Stimulated activated naive CD4-positive, alpha-beta T cell (primary cell): ENCODE data around the gene ANKIB1.
"Not testable (repeated sequence)": the region's sequence is repeated elsewhere in the genome, so short reads cannot be mapped to it uniquely, and the experiment has no call there.

ENCODE experiments used
- DNase-seq, 6 experiments: peaks; one replicate each; lab custom pipeline; 2025; lab: John Stamatoyannopoulos, UW

The ANKIB1 gene

GRCh38 chr7:92332782-92333181 is 87.0 kb downstream of the ANKIB1 start:
- no peak for DNase-seq

GRCh38 chr7:92333866-92334265 is 88.1 kb downstream of the ANKIB1 start:
- DNase-seq = no peak

- DNase-seq = no peak
Measured at GRCh38 chr7:92335574-92335973, 89.8 kb downstream of the ANKIB1 start.

- no peak for DNase-seq
Measured at GRCh38 chr7:92336662-92337340, 91.0 kb downstream of the ANKIB1 start.

GRCh38 chr7:92340016-92340415 is 94.2 kb downstream of the ANKIB1 start:
- no peak for DNase-seq

- DNase-seq = no peak
Measured at GRCh38 chr7:92343714-92344113, 97.9 kb downstream of the ANKIB1 start.

GRCh38 chr7:92352009-92352408 is 106.2 kb downstream of the ANKIB1 start:
- no peak for DNase-seq

GRCh38 chr7:92354214-92354613 is 108.4 kb downstream of the ANKIB1 start:
- DNase-seq = no peak

GRCh38 chr7:92356406-92356805 is 110.6 kb downstream of the ANKIB1 start:
- DNase-seq = no peak

GRCh38 chr7:92357260-92357659 is 111.5 kb downstream of the ANKIB1 start:
- DNase-seq = no peak

GRCh38 chr7:92359179-92359578 is 113.4 kb downstream of the ANKIB1 start:
- not testable (repeated sequence) for DNase-seq

- DNase-seq = no peak
Measured at GRCh38 chr7:92359801-92360200, 114.0 kb downstream of the ANKIB1 start.

GRCh38 chr7:92360387-92360786 is 114.6 kb downstream of the ANKIB1 start:
- DNase-seq = no peak

- no peak for DNase-seq
Measured at GRCh38 chr7:92362131-92362530, 116.4 kb downstream of the ANKIB1 start.

GRCh38 chr7:92366730-92367129 is 121.0 kb downstream of the ANKIB1 start:
- DNase-seq = no peak

GRCh38 chr7:92368741-92369140 is 123.0 kb downstream of the ANKIB1 start:
- DNase-seq = no peak

- no peak for DNase-seq
Measured at GRCh38 chr7:92375013-92375412, 129.2 kb downstream of the ANKIB1 start.

- DNase-seq = no peak
Measured at GRCh38 chr7:92391071-92391470, 145.3 kb downstream of the ANKIB1 start.

GRCh38 chr7:92397542-92397941 is 151.8 kb downstream of the ANKIB1 start:
- no peak for DNase-seq

- no peak for DNase-seq
Measured at GRCh38 chr7:92400013-92400412, 154.2 kb downstream of the ANKIB1 start.

GRCh38 chr7:92402920-92403759 is 157.4 kb downstream of the ANKIB1 start:
- no peak for DNase-seq

GRCh38 chr7:92403760-92404074 is 157.9 kb downstream of the ANKIB1 start:
- DNase-seq = no peak

GRCh38 chr7:92404170-92404614 is 158.4 kb downstream of the ANKIB1 start:
- peak in 1 of 6 experiments; percentile 3 for DNase-seq

GRCh38 chr7:92409357-92409756 is 163.6 kb downstream of the ANKIB1 start:
- no peak for DNase-seq
